Measurements from ENCODE around the gene RND2. TPM values are rescaled to one million over a fixed set of nuclear protein-coding genes. Genes with fewer than 3 reads are reported as not detected.

Gene RND2
- total and polyA plus RNA-seq, 9 of the 15 experiments (the other 6 are each of a cell fraction or from before 2014, with no cell fraction given) = 0.15 to 1.9 (median 0.98) TPM

DNA sequence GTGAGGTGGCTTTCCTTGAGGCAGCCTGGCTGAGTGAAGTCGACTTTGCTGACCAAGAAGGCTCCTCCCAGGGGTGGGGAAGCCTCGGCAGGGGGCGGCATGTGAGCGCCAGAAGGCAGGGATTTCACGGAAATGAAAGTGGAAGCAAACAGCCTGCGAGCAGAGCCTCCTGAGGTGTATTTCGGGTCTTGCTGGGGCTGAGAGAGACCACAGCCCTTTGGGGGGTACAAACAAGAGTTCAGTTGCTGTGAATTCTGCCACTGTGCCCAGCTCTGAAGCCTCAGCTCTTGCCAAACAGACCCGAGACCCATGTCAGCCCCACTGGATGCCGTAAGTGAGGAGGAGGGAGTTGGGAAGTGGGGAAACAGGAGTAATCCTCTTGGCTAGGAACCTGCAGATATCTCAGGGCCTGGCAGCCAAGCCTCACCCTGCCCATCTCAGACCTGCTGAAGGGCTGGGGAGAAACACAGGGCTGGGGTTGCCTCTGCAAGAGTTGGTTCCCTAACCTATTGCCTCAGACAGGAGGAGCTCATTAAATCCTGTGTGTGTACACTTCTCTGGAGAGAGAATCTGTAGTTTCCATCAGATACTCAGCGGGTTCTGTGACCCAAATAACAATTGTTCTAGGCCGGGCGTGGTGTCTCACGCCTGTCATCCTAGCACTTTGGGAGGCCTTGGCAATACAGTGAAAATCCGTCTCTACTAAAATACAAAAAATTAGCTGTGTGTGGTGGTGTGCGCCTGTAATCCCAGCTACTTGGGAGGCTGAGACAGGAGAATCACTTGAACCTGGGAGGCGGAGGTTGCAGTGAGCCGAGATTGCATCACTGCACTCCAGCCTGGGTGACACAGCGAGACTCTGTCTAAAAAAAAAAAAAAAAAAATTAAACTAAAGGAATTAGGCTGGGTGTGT, 18.1 kb upstream of the RND2 start, which contains the start of gene IFI35 (continued):
- TF ChIP-seq ZNF133 (CRISPR knock-in tag; IDR thresholded peaks at IDR 0.05) (no peak), CTBP1 (IDR thresholded peaks at IDR 0.05; ENCODE audit: borderline replicate concordance) (peak; percentile 32; the same call in 1 of the 2 replicates), KDM4B (IDR thresholded peaks at IDR 0.05; ENCODE audit: borderline replicate concordance in 2 of 2, low read depth in 1 of 2) (0 out of 4 replicates have a peak, but pooled peaks of 1 of the 2 experiments have one; percentile 19), ZNF274 (IDR thresholded peaks at IDR 0.05; ENCODE audit: borderline replicate concordance, low read depth, low read length) (no peak), TBP (optimal IDR thresholded peaks at IDR 0.05; ENCODE audit: low read depth, low read length) (peak; percentile 42), MECOM (CRISPR knock-in tag; IDR thresholded peaks at IDR 0.05) (no peak), YY1 (IDR thresholded peaks at IDR 0.05; ENCODE audit: borderline replicate concordance in 1 of 3, control insufficient read depth in 1 of 3, extremely low read depth in 1 of 3, insufficient read depth in 3 of 3, insufficient read length in 1 of 3, insufficient replicate concordance in 2 of 3, low read depth in 1 of 3, low read length in 2 of 3) (peak in 1 of 3 experiments; percentile 34), MEF2A (IDR thresholded peaks at IDR 0.05; ENCODE audit: control insufficient read depth, low read depth, low read length) (no peak), ADNP (tag; IDR thresholded peaks at IDR 0.05) (0 out of 2 replicates have a peak, but pooled peaks have one; percentile 48), KDM5B (IDR thresholded peaks at IDR 0.05; ENCODE audit: insufficient replicate concordance, low read depth, low read length) (peak; percentile 61), SIN3B (IDR thresholded peaks at IDR 0.05; ENCODE audit: low read depth) (peak; percentile 19; the same call in 1 of the 2 replicates), ZZZ3 (IDR thresholded peaks at IDR 0.05) (no peak), LARP7 (IDR thresholded peaks at IDR 0.05) (no peak), MTF1 (CRISPR knock-in tag; IDR thresholded peaks at IDR 0.05; ENCODE audit: borderline replicate concordance) (no peak), POLR3A (IDR thresholded peaks at IDR 0.05; ENCODE audit: borderline replicate concordance, extremely low read depth, insufficient read depth, insufficient read length) (no peak), FOXK2 (conservative IDR thresholded peaks at IDR 0.05 in 1 of 2, IDR thresholded peaks at IDR 0.05 in 1 of 2; ENCODE audit: low read depth in 2 of 2) (peak in 1 of 2 experiments; percentile 46; a peak in 1 of 4 replicates)
- TF ChIP-seq, protein P1, sequence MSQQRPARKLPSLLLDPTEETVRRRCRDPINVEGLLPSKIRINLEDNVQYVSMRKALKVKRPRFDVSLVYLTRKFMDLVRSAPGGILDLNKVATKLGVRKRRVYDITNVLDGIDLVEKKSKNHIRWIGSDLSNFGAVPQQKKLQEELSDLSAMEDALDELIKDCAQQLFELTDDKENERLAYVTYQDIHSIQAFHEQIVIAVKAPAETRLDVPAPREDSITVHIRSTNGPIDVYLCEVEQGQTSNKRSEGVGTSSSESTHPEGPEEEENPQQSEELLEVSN (IDR thresholded peaks at IDR 0.05; ENCODE audit: borderline replicate concordance in 1 of 2, extremely low read depth in 1 of 2, insufficient read depth in 1 of 2, insufficient read length in 1 of 2, low read depth in 1 of 2, low read length in 1 of 2, poor library complexity in 1 of 2, severe bottlenecking in 1 of 2) = peak in 1 of 2 experiments; percentile 24
- TF ChIP-seq, protein P2, sequence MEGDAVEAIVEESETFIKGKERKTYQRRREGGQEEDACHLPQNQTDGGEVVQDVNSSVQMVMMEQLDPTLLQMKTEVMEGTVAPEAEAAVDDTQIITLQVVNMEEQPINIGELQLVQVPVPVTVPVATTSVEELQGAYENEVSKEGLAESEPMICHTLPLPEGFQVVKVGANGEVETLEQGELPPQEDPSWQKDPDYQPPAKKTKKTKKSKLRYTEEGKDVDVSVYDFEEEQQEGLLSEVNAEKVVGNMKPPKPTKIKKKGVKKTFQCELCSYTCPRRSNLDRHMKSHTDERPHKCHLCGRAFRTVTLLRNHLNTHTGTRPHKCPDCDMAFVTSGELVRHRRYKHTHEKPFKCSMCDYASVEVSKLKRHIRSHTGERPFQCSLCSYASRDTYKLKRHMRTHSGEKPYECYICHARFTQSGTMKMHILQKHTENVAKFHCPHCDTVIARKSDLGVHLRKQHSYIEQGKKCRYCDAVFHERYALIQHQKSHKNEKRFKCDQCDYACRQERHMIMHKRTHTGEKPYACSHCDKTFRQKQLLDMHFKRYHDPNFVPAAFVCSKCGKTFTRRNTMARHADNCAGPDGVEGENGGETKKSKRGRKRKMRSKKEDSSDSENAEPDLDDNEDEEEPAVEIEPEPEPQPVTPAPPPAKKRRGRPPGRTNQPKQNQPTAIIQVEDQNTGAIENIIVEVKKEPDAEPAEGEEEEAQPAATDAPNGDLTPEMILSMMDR (IDR thresholded peaks at IDR 0.05 in 2 of 3, conservative IDR thresholded peaks at IDR 0.05 in 1 of 3; ENCODE audit: insufficient read depth in 2 of 3, low read depth in 1 of 3, low read length in 3 of 3) = peak; percentile 75 to 82 (median 79)
- TF ChIP-seq, protein P3, sequence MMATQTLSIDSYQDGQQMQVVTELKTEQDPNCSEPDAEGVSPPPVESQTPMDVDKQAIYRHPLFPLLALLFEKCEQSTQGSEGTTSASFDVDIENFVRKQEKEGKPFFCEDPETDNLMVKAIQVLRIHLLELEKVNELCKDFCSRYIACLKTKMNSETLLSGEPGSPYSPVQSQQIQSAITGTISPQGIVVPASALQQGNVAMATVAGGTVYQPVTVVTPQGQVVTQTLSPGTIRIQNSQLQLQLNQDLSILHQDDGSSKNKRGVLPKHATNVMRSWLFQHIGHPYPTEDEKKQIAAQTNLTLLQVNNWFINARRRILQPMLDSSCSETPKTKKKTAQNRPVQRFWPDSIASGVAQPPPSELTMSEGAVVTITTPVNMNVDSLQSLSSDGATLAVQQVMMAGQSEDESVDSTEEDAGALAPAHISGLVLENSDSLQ (IDR thresholded peaks at IDR 0.05) = no peak

Measured in K562 (cell line).